Tongue (tissue), 2 donors: ENCODE results near the gene CHP2. TPM values are rescaled to one million over a fixed set of nuclear protein-coding genes. Genes with fewer than 3 reads are reported as not detected.
A peak's percentile ranks its signal among the peaks of the same experiment; 100 is the strongest.
"Not testable (repeated sequence)": the region's sequence is repeated elsewhere in the genome, so short reads cannot be mapped to it uniquely, and the experiment has no call there.

Experiments
- DNase-seq: peaks from one replicate; pipeline ENCODE4 v3.0.0-alpha.2; 2015
- total RNA-seq: library from RNA; depleted of rRNA; stranded (reverse); fragments of >200 nt; gene quantifications from one replicate; pipeline ENCODE4 v1.2.3, GENCODE V29; 2014

Gene CHP2
- total RNA-seq, 1 donor from 2014 or later = 0.62 TPM

GRCh38 chr16:23745263-23745662, 9.6 kb upstream of the CHP2 start:
- no peak for DNase-seq

DNA sequence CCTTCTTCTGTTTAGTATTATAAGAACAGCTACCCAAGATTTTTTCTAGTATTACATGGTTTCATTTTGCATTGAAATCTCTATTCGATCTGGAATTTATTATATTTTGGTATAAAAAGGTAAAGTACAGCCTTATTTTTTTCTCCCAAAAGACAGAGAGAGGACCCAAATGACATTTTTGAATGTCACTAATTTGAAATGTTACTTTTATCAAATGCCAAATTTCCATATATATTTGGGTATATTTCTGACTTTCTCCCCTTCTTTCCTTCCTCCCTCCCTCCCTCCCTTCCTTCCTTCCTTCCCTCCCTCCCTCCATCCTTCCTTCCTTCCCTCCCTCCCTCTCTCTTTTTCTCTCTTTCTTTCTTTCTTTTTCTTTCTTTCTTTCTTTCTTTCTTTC, 6.2 kb upstream of the CHP2 start:
- DNase-seq = no peak

DNA sequence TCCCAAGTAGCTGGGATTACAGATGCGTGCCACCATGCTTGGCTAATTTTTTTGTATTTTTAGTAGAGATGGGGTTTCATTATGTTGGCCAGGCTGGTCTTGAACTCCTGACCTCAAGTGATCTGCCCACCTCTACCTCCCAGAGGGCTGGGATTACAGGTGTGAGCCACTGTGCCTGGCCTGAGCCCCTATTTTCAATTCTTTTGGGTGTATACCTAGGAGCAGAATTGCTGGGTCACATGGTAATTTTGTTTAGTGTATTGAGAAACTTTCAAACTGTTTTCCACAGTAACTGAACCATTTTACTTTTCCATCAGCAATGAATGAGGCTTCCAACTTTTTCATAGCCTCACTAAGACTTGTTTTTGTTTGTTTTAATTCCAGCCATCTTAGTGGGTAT, 3.8 kb upstream of the CHP2 start:
- DNase-seq = not testable (repeated sequence)

GRCh38 chr16:23753908-23754593, 775 bp upstream of the CHP2 start:
- DNase-seq = no peak

- DNase-seq = no peak
Measured at GRCh38 chr16:23755484-23755809, 621 bp downstream of the CHP2 start.

GRCh38 chr16:23757116-23757515, 2.3 kb downstream of the CHP2 start:
- no peak for DNase-seq

GRCh38 chr16:23757937-23758619, 3.3 kb downstream of the CHP2 start:
- DNase-seq = no peak

GRCh38 chr16:23765933-23766332, 11.1 kb downstream of the CHP2 start:
- no peak for DNase-seq

DNA sequence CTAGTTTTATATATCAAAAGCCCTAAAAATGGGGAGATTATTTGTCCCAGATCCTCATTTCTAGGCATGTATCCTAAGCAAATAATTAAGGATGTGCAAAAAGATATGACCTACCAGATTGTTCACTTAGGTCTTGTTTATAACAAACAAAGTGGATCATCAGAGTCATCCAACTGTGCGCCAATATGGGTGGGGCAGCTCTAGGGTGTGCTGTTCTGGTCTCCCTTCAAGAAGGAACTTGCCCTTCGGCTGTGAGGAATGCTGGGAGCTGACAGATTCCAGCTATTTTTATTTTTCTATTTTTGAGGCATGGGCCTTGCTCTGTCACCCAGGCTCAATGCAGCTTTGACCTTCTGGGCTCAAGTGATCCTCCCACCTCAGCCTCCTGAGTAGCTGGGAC, 13.8 kb downstream of the CHP2 start:
- DNase-seq = no peak

DNA sequence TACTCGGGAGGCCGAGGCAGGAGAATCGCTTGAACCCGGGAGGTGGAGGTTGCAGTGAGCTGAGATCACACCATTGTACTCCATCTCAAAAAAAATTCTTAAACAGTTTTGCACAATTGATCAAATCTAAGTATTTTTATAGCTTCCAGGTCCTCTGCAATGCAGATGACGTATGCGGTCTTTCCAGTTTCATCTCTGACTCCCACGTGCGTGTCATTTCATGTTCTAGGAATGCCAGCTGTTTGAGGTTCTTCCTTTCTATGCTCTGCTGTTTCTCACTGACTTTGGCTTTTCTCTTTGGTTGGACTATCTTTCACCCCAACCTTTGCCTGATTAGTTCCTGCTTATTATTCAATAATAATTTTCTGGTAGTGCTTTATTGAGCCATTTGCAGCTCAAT, 16.2 kb downstream of the CHP2 start:
- peak; percentile 46 for DNase-seq

GRCh38 chr16:23771642-23772041, 16.8 kb downstream of the CHP2 start:
- no peak for DNase-seq

GRCh38 chr16:23773339-23773738, 18.5 kb downstream of the CHP2 start:
- DNase-seq = no peak

- peak; percentile 1 for DNase-seq
Measured at GRCh38 chr16:23781176-23781575, 26.4 kb downstream of the CHP2 start.

- no peak for DNase-seq
Measured at GRCh38 chr16:23784811-23785447, 30.1 kb downstream of the CHP2 start.

GRCh38 chr16:23785842-23786241, 31.0 kb downstream of the CHP2 start:
- no peak for DNase-seq

DNA sequence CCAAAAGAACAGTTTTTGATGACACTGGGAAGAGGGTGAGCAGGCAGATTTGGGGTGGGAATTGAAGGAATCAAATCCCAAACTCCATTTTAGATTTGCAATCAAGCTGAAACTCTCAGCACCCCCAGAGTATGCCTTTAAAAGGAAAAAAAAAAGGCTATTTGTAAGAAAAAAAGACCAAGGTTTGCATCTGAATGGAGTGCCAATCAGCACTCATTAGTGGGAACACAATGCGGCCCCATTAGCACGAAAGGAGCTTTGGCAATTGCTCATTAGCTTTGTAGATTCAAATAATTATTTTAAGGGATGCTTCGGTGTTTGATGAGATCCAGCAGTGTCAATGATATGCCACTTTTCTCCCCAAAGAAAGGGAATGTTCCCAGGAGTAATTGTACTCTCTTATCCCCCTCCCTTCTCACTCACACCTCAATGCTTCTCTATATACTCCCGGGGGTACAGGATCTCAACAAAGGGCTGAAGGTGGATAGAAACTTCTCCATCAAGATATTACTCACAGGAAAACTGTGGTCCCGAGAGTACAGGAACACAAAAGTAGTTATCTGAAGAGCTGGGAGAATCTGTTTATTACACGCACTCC, 32.2 kb downstream of the CHP2 start:
- DNase-seq = no peak

GRCh38 chr16:23788685-23789084, 33.9 kb downstream of the CHP2 start:
- no peak for DNase-seq

- DNase-seq = no peak
Measured at GRCh38 chr16:23795378-23795777, 40.6 kb downstream of the CHP2 start.

DNA sequence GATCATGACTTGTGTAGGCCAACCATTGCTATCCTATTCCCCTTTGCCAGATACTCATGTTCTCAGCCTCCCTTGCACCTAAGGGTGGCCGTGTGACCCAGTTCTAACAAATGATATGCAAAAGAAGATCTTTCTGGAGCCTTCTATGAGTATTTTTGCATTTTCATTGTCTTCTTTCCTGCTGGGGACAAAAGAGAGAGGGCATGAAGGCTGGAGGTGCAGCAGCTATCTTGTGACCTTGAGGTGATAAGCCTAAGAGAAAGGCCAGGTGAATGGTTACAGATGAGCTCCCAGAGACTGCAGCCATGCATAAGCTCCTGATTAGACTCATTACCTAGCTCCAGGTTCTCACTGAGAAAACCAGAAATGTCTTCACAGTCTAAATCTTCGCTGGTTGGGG, 42.1 kb downstream of the CHP2 start:
- DNase-seq = no peak

- DNase-seq = peak; percentile 81
Measured at GRCh38 chr16:23801378-23801777, 46.6 kb downstream of the CHP2 start.

GRCh38 chr16:23802776-23803175, 48.0 kb downstream of the CHP2 start:
- DNase-seq = no peak

DNA sequence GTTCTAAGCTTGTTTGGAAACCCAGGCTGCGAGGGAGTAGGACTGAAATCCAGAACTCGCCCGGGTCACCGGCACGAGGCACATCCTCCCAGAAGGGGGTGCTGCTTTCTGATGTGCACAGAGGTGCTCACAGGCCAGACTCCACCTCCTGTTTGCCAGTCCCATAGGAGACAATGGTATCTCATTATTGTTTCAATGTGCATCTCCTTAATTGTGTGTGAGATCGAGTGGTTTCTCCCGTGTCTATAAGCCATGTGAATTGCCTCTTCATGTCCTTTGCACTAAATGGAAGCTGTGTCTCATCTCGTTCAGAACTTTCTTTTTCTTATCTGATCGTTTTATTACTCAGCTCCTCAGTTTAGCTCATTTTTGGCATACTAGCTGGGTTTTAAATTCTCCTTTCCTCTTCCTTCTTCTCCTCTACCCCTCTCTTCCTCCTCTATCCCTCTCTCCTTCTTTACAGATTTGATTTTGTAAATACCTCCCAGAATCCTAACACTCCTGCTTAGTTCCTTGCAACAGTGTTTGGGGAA, 48.8 kb downstream of the CHP2 start:
- DNase-seq = peak; percentile 12

DNA sequence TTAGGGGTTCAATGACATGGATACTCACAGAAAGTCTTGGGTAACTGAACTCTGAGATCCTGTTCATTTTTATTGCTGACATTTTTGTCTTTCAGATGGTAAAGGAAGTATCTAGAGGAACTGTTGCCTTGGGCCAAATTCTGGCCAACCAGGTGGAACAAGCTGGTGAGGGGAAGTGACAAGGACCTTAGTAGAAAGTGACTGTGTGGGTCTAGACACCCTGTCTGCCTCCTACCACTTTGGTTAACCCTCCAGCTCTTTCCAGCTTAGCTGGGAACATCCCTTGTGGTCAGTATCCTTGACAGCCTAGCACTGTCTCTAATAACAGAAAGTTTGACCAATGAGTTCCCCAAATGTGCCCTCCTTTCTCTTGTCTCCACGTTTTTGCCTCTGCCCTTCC, 52.2 kb downstream of the CHP2 start:
- DNase-seq = no peak
